ENCODE data around the gene ROR2.

The ROR2 gene

DNA sequence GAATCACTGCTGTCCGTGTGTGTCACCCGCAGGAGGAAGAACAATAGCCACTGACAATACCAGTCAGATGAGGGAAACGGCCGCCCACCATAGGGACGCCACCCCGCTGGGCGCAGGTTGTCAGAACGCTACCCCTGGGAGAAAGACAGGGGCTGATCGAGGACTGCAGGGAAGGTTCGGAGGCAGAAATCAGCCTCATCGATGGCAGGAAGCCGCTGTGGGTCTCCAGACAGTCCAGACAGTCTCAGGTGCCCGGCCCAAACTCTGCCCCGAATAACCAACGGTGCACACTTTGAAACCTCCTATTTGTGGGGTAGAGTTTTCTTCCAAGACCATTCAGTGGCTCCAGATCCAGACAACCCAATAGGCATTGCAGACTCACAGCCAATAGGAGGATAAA lies 181.5 kb downstream of the ROR2 start:
- no peak for DNase-seq

DNA sequence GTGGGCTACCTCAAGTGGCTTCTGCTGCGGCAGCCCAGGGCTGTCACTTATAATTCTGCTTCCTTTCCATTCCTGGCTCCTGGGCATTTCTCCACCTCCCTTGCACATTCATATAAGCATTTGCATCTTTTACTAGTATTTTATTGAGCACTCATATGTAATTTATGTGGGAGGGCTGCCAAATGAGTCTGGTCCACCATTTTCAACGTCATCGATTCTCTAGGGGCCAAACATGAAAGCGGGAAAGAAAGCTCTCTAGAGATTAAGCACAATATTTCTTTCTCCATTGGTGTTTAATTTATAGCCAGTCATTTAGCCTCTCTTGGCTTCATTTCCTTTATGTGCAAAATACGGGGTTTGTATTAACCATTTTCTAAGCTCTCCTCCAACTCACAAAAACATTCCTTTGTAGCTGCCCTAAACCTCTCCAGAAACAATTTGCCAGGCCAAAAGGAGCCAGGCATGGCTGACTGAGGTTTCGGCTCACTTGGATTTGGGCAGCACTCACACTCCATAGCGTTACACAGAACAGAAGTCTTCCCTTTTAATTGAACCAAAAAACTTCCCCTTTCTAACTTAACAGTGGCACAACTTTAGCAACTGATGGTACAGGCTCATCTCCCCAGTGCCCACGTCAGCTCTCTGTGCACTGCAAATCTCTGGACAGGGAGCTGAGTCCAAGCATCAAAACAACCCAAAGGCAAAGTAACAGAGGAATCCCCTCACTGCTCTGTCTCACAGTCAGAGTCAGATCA lies 183.5 kb downstream of the ROR2 start:
- DNase-seq = no peak

- no peak for DNase-seq
These were observed 184.7 kb downstream of the ROR2 start for GRCh38 chr9:91765296-91765695.

- no peak for DNase-seq
These were observed 185.4 kb downstream of the ROR2 start for GRCh38 chr9:91764661-91765060.

DNA sequence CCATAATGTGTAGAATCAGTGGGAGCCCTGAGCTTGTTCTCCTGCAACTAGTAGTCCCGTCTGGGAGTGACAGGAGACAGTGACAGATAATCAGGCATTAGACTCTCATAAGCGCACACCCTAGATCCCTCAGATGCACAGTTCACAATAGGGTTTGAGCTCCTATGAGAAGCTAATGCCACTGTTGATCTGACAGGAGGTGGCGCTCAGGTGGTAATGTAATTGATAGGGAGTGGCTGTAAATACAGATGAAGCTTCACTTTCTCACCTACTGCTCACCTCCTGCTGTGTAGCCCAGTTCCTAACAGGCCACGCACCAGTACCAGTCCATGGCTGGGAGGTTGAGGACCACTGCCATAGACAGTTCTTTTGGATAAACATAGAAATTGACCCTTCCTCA lies 188.7 kb downstream of the ROR2 start:
- no peak for DNase-seq

- DNase-seq = no peak
These were observed 189.1 kb downstream of the ROR2 start for GRCh38 chr9:91760906-91761305.

- DNase-seq = no peak
These were observed 191.5 kb downstream of the ROR2 start for GRCh38 chr9:91758491-91758981.

GRCh38 chr9:91757782-91758181 lies 192.2 kb downstream of the ROR2 start:
- DNase-seq = no peak

GRCh38 chr9:91756510-91756780 lies 193.6 kb downstream of the ROR2 start:
- no peak for DNase-seq

- DNase-seq = no peak
These were observed 194.1 kb downstream of the ROR2 start for GRCh38 chr9:91755761-91756509.

GRCh38 chr9:91753711-91754110 lies 196.3 kb downstream of the ROR2 start:
- DNase-seq = no peak

DNA sequence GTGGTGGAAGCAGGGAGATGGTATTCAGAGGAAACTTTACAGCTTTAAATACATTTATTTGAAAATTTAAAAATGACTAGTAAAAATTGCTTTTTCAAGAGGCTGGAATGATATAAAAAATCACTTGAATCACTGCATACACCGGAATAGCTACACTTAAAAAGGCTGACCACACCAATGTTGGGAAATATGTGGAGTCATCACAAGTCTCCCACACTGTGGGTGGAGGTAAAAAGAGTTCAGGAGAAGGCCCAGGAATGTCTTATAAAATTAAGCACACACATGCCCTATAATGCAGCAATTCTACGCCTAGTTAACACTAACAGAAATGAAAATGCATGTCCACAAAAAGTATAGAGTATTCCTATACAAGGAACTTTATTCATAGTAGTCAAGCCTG lies 198.1 kb downstream of the ROR2 start:
- DNase-seq = no peak

DNA sequence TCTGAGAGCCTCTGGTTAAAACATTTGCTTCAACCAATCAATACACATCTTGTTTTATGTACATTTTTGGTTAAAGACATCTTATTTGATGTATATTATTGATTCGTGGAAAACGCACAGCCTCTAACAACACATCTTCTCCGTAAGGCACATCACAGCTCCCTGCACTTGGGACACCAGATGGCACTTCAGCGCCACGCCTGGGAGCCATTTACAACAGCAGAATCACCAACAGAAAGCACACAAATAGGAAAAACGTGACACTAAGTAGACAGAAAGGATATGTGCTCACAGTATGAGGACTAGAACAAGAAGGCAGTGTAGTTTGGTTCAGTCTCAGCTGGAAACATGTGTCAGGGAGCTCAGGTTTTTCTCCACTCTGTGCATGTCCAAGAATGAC lies 199.7 kb downstream of the ROR2 start:
- no peak for DNase-seq

GRCh38 chr9:91746904-91747303 lies 203.1 kb downstream of the ROR2 start:
- DNase-seq = no peak

DNA sequence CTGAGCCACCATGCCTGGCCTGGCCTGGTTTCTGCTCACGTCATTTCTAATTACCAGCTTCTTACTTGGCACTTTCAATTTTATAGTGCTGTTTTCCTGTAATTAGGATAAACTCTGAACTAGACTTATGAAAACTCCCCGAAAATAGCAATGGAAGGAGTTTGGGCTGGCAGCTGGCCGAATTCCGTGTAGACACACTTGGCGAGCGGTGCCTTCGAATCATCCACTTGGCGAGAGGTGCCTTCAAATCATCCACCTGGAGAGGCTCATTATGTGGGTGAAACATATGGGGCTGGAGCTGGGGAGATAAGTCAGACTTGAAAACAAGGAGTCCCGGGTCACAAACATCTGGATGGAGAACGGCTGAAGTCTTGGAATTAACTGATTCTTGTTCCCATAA lies 203.7 kb downstream of the ROR2 start:
- DNase-seq = no peak

- DNase-seq = no peak
These were observed 205.9 kb downstream of the ROR2 start for GRCh38 chr9:91744114-91744513.

GRCh38 chr9:91741522-91741921 lies 208.5 kb downstream of the ROR2 start:
- DNase-seq = no peak

DNA sequence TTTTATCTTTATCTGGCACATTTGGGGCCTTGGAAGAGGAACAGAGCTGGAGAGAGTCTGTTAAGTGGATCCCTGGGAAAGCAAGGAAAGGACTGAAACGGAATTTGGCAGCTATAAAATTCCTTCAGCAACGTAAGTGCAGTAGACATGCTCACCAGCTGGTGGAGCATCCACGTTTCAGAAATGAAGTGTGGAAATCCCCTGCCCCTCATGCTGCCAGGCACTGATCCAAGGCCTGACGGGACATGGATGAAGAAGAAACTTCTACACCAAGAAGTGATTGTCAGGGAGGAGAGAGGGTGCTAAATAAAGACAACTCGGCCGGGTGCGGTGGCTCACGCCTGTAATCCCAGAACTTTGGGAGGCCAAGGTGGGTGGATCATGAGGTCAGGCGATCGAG lies 209.3 kb downstream of the ROR2 start:
- DNase-seq = no peak

- DNase-seq = no peak
These were observed 213.0 kb downstream of the ROR2 start for GRCh38 chr9:91736898-91737601.

GRCh38 chr9:91736311-91736710 lies 213.7 kb downstream of the ROR2 start:
- no peak for DNase-seq

- no peak for DNase-seq
These were observed 215.0 kb downstream of the ROR2 start for GRCh38 chr9:91735049-91735448.

DNA sequence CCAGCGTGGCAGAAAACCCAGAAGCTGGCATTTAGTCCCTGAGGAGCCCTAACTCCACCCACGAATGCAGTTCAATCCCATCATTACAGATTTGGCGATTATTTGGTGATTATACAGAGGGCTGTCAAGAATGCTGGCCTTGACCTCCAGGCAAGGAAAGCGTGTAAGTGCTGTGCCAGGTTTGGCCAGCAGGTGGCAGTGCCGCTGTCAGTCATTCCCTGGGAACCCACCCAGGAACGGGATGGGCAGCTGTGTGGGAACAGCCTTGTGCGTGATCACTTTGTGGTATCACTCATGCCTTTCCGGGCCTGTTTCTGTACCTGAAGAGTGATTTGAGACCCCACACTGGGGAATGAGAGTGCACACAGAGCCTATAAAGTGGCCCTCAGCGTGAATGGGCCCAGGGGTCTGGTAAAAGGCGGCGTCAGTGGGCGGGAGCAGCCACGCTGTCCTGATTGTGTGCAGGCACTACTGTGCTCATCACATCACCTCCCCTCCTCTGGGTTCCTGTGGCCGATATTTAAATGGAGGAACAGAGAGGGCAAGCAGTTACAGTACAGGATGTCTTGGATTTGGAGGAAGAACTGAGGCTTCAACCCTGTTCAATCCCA lies 215.6 kb downstream of the ROR2 start:
- peak; percentile 27 for DNase-seq

GRCh38 chr9:91733006-91733624 lies 216.9 kb downstream of the ROR2 start:
- no peak for DNase-seq
